GM12892 (cell line): Measurements from ENCODE around the gene CALCOCO2.

Experiments used
- POLR2A ChIP-seq: IDR thresholded peaks from 2 replicates; pipeline ENCODE4 v1.6.1; 2011; ENCODE audit warnings: low read depth, low read length, control low read depth
- TAF1 ChIP-seq: IDR thresholded peaks from 2 replicates; pipeline ENCODE4 v1.6.1; 2011; ENCODE audit warnings: low read depth, mild to moderate bottlenecking, control low read depth, low read length, borderline replicate concordance

DNA sequence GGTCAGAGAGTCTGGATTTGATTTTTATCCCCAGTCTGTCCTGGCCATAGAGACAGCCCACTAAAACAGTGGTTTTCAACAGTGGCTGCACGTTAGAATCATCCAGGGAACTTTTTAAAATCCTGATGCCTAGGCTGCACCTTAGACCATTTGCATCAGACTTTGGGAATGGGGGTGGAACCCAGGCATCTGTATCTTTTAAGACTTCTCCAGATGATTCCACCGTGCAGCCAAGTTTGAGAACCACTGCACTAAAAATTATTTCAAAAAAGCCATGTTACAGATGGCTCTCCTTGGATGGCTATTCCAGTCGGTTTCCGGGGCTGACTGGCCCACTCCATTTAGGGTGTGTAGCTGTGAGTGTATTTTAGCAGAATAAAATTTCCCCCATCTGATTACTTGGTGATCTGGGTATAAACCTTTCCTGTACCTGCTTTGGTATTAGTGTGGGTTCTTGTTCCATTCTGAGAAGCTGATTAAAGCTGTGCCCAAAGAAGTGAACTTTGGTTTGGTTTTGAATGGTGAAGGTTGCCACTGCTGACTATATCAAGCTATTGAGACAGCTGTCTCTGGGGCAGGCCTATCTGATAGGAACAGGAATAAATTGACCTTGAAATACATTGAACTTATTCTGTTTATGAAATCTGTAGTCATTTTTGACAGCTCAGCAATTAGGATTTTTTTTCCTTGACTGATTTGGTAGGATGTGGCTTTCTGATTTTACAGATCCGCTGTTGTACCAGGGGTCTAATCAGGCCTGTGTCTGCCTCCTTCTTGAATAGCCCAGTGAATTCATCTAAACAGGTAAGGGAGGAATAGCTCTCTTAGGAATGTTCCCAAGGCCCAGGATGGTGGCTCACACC is 63.0 kb downstream of the CALCOCO2 start:
- TF ChIP-seq POLR2A (no peak), TAF1 (no peak)
